Left lobe of liver (tissue), 2 donors: ENCODE results near the gene OPCML. TPM values are rescaled to one million over a fixed set of nuclear protein-coding genes. Genes with fewer than 3 reads are reported as not detected.
A peak's percentile ranks its signal among the peaks of the same experiment; 100 is the strongest.

Experiments used
- ATAC-seq: fragments of 200-7000 bp; cut with Tn5 transposase; one replicate; pipeline ENCODE4 v1.9.1; 2020; ENCODE audit warnings: mild to moderate bottlenecking, moderate library complexity
- DNase-seq: peaks from one replicate; pipeline ENCODE4 v3.0.0-alpha.2; 2020; ENCODE audit warnings: low spot score
- total RNA-seq: library from RNA; stranded (reverse); gene quantifications from one replicate; pipeline ENCODE4 v1.2.1, GENCODE V29; 2021
- donor health status: DM: no; HTN: no; CAD: no; lungs with moderate emphysema.
- donor health status: DM: no; HTN: yes; CAD: no.

The OPCML gene
- total RNA-seq, 1 donor from 2014 or later, result 0.05 TPM

- DNase-seq (no peak), ATAC-seq (no peak)
Observed at GRCh38 chr11:133202816-133203215, 329.5 kb downstream of the OPCML start.

- DNase-seq (no peak), ATAC-seq (no peak)
Observed at GRCh38 chr11:133198438-133198837, 333.9 kb downstream of the OPCML start.

GRCh38 chr11:133197425-133197824 is 334.9 kb downstream of the OPCML start:
- no peak for DNase-seq

DNA sequence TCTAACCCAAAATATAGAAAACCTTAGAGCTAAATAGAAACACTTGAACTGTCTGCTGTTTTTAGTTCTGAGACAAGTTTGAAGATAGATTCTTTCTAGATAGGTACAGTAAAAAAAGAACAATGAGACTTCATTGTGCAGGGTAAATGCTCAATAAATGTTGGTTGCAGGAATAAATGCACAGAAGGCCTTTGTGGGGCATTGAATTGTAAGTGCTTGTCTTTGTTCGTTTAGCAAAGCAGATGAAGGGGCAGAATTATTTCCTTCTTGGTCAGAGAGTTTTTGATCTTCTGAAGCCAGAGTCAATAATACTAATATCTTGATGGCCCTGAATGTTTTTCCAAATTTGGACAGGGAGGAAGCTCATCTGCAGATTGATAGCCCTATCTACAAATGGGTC is 340.4 kb downstream of the OPCML start:
- no peak for DNase-seq
- ATAC-seq, result no peak

More at GRCh38 chr11:133197425-133197824, 334.9 kb downstream of the OPCML start:
- no peak for ATAC-seq

DNA sequence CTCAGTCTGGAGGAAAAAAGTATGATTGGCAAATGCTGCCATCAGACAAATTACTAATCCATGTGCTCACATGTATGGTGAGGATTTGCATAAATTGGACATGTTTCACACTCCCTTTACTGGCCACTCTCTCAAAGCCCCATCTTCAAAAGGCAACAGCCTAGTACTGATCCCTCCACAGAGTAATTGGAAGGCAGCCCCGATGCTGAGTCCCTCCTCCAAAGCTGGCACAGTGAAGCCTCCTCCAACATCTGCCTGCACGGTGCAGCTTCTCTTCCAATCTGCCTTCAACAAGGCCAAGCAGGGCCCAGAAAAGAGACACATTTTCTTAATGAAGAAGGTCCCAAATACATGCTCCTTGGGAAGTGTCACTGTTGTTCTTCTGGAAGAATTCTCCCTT is 350.6 kb downstream of the OPCML start:
- ATAC-seq, result no peak

DNA sequence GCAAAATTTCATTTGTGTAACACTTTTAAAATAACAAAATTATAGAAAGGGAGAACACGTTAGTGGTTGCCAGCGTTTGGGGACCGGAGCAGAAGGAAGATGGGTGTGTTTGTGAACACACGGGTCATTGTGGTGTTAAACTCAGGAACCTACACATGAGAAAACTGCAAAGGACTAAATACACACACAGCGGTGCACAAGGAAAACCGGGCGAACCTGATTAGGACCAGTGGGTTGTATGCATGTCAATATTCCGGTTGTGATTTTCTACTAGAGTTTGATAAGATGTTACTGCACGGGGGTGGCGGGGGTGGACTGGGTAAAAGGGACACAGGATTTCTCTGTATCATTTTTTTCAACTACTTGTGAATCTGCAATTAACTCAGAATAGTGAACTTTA is 351.2 kb downstream of the OPCML start:
- ATAC-seq (no peak), DNase-seq (no peak)

More for the DNA sequence above, 350.6 kb downstream of the OPCML start:
- no peak for DNase-seq

- DNase-seq (no peak), ATAC-seq (no peak)
Observed at GRCh38 chr11:133180201-133180600, 352.1 kb downstream of the OPCML start.

- DNase-seq, result no peak
- ATAC-seq, result no peak
Observed at GRCh38 chr11:133176748-133177147, 355.6 kb downstream of the OPCML start.

DNA sequence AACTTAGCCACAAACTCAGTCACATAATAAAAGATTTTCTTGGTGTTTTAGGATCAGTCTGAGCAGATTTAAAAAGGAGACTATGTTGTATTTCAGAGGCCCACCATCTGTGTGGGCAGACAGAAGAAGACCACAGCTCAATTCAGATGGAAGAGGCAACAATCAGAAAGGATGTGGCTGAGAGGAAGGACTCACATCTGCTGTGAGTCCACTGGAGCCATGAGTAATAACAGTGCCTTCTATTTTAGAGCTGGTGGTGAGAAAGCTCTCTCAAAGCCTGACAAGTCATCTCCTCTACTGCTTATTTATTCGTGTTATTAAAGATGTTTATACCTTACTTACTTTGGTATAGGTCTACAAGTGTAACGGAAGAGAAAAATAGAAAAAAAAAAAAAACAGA is 357.2 kb downstream of the OPCML start:
- ATAC-seq (no peak), DNase-seq (no peak)

DNA sequence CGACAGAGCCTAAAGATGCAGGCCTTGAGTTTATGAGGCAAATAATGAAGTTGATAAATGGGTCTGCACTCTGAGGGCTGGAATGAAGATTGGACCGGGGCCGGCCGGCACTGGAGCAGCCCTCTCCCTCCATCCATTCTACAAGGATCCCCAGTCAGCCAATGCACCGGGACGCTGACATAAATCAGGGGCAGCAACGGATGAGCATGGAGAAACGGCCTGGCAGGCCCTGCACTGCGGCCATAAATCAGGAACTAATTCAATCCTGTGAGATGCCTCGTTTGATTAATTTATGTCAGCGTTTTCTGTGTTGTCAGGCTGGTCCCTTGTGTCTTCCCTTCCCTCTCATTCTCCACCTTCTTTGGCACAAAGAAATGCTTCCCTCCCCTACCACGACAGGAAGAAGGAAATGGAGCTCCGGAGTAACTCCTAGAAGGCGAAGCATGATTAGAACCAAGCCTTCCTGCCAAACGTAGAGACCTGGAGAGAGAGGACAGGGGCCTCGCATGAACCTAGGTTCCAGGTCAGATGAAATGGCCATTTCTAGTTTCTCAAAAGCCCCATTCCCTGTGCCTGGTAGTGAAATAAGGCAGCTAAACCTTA is 358.4 kb downstream of the OPCML start:
- DNase-seq (no peak), ATAC-seq (peak; percentile 14)

GRCh38 chr11:133172349-133172748 is 360.0 kb downstream of the OPCML start:
- DNase-seq (no peak), ATAC-seq (no peak)

GRCh38 chr11:133171374-133171773 is 360.9 kb downstream of the OPCML start:
- peak; percentile 58 for ATAC-seq
- DNase-seq, result no peak

- no peak for ATAC-seq
Observed at GRCh38 chr11:133168016-133168415, 364.3 kb downstream of the OPCML start.

DNA sequence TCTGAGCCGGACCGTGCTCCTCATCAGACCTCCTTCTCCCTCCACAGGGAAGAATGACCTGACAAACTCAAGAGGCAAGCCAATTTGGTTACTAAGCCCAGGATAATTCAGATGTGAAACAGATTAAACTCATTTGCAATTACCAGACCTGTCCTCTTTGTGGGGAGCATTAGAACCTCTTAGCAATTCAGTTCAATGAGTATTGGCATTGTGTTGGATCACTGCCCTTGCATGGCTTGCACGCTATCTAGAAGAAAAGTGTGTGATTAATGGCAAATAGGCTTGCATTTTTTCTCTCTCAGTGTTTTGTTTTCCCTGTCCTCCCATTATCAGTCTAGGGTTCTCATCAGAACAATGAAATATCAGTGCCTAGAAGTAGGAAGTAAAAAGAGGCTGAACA is 365.6 kb downstream of the OPCML start:
- ATAC-seq, result no peak
- no peak for DNase-seq

More at GRCh38 chr11:133168016-133168415, 364.3 kb downstream of the OPCML start:
- DNase-seq, result no peak

- ATAC-seq (no peak), DNase-seq (no peak)
Observed at GRCh38 chr11:133164986-133165385, 367.3 kb downstream of the OPCML start.

GRCh38 chr11:133163463-133164419 is 368.6 kb downstream of the OPCML start:
- no peak for DNase-seq
- ATAC-seq, result peak; percentile 91

DNA sequence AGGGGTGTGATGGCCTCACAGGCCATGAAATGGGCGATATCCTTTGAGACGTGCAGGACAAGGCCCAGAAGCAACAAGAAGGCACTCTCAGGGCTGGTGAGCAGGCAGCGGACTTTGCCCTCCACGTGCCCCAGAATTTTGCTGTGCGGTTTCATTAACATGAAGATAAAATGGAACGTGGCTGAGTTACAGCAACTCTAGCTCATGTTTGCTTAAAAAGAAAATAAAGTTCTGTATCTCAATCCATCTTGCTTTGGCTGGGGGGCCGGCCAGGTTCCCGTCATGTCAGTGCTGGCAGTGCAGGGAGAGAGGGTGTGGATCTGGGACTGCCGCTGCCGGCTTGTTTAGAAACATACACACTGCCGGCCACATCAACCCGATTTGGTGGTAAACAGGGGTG is 370.1 kb downstream of the OPCML start:
- no peak for ATAC-seq
- no peak for DNase-seq

DNA sequence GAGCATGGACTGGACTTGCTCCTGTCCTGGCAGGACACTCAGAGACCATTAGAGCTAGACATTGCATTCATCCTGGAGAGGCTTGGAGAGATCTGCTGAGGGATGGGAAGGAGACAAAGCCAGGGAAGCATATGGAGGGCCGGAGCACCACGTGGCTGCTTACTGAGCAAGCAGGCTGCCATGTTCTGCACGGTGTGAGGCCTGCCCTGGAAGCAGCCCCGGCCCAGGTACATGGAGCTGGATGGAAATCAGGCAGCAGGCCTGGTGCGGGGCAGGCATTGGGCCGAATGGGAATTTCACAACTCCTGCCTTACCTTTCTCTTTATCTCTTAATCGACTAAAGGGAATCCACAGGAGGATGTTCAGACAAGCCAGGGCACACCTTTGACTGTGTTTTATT is 371.5 kb downstream of the OPCML start:
- no peak for ATAC-seq
- no peak for DNase-seq

- DNase-seq, result no peak
Observed at GRCh38 chr11:133156986-133157745, 375.1 kb downstream of the OPCML start.

DNA sequence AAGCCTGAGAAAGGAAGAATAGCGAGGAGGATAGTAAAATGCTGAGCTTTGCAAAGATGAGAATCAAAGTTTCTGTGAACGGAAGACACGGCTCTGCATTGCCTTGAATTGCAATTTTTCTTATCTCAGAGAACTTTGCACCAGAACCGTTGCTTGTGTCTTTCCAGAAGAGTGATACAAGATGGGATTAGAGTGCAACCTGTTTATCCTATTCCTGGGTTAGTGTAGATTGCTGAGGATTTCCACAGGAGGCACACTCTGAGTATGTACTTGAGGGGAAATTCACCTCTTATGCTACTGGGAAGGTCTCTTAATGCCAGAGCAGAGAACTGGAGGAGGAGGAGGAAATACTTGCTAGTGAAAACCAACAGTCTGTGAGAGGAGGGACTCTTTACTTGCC is 377.5 kb downstream of the OPCML start:
- ATAC-seq (no peak), DNase-seq (no peak)

More at GRCh38 chr11:133156986-133157745, 375.1 kb downstream of the OPCML start:
- ATAC-seq, result no peak

- no peak for DNase-seq
- no peak for ATAC-seq
Observed at GRCh38 chr11:133154076-133154475, 378.2 kb downstream of the OPCML start.
